GM19025 (cell line): ENCODE measurements around the gene COPS4.
A peak's percentile ranks its signal among the peaks of the same experiment; 100 is the strongest.
"Not testable (repeated sequence)": the region's sequence is repeated elsewhere in the genome, so short reads cannot be mapped to it uniquely, and the experiment has no call there.

Experiments
- ATAC-seq: cut with Tn5 transposase; IDR thresholded peaks from one replicate; pipeline ENCODE4 v1.9.1; 2021; ENCODE audit warnings: mild to moderate bottlenecking, low read depth, moderate library complexity; ENCODE audit not compliant: unreplicated experiment

COPS4 gene

GRCh38 chr4:83034630-83035494 lies at the start of gene COPS4:
COPS4 (plus strand) TSS chr4:83035183; CDS start chr4:83035225, 42 bp downstream.
- ATAC-seq: peak; percentile 99

GRCh38 chr4:82987519-82987918 lies 47.5 kb upstream of the COPS4 start:
- ATAC-seq: not testable (repeated sequence)

DNA sequence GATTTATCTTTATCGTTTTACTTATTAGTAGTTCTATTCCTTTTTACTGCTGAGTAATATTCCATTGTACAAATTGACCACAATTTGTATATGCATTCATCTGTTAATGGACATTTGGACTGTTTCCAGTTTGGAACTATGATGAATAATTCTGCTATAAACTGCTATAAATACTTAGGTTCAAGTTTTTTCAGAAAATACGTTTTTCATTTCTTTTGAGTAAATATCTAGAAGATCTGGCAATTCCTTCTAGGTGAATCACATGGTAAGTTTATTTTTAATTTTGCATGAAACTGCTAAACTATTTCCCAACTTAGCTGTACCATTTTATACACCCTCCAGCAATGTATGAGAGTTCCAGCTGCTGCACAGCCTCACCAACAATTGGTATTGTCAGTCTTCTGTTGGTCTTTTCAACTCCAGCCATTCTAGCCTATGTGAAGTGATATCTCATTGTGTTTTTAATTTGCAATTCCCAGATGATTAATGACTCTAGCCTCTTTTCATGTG lies 46.6 kb upstream of the COPS4 start:
- no peak for ATAC-seq

DNA sequence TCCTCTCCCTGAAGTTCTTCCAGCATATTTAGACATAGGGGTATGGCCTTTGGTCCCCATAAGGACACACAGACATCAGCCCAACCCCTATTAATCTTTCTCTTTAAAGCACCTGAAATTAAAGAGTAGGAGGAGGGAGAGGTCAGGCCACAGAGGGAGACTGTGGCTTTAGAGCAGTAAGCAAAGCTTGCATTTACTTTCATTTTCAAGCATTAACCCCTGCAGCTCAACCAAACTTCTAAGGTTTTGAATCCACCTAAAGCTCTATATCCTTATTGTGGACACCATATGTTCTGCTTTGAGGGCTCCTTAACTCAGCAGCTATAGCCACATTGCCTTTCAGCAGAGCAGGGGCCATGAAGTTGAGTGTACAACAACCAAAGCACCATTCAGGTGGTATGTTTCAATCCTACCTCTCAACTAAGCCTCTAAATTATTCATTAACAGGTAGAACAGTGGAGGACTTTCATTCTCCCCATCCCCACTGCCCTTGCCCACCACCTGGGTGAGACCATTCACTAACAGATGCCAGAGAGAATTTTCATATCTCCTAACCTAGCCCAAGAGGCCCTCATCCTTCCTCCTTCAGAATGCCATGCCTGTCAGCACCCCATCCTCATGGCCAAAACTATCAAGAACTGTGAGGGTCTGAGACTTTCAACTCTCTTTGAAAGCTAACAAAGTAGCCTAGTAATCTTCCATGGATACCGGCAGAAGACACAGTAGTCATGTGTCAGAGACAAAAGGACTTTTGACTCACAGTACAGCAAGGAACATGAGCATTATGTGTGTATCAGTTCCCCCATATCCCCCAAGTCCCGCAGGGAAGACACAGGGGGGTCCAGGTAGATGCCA lies 45.2 kb upstream of the COPS4 start:
- peak; percentile 93 for ATAC-seq

GRCh38 chr4:82994834-82995233 lies 40.1 kb upstream of the COPS4 start:
- ATAC-seq: no peak

DNA sequence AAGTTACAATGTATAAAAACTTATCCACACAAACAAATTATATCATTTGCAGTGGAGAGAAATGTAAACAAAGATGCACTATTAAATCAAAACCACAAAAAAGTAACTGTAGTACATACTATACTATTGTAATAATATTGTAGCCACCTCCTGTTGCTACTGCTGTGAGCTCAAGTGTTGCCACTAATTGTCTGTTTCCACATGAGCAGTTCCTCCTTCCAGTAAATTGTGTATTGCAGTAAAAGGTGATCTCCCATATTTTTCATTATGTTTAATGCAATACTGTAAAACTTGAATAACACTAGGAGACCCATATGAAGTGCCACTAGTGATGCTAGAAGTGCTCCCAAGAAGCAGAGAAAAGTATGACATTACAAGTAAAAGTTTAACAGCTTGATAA lies 36.1 kb upstream of the COPS4 start:
- no peak for ATAC-seq

- no peak for ATAC-seq
Observed at GRCh38 chr4:83002329-83002728, 32.7 kb upstream of the COPS4 start.

GRCh38 chr4:83003044-83003791 lies 31.8 kb upstream of the COPS4 start:
- not testable (repeated sequence) for ATAC-seq

- ATAC-seq: no peak
Observed at GRCh38 chr4:83009529-83009928, 25.5 kb upstream of the COPS4 start.

GRCh38 chr4:83010111-83010521 lies 24.9 kb upstream of the COPS4 start:
- ATAC-seq: no peak

- ATAC-seq: peak; percentile 44
Observed at GRCh38 chr4:83010522-83011318, 24.3 kb upstream of the COPS4 start, which contains the start of gene LIN54. LIN54 (minus strand) TSS chr4:83010823; CDS start chr4:82984844, 25,979 bp downstream.

DNA sequence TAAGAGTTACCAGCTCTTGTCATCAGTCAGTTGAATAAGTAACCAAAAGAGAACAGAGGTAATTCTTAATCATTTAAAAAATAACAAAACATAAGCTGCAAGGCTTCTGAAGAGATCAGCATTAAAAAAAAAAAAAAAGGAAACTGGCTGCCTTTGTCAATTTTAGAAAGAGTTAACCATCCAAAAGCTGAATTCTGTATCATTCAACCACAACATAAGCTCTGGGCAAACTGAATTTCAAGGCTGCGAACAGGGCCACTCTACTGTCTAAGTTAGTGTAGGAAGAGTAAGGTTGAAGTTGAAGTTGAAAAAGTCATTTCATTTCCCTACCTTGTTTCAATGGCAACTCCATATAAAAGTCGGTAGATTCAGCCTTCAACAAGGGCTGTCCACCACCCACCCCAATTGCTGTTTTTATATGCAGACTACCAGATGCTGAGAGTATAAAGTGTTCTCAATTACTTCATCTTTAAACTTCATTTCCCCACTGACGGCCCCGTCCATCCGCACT lies 23.2 kb upstream of the COPS4 start:
- no peak for ATAC-seq

GRCh38 chr4:83012200-83012686 lies 22.7 kb upstream of the COPS4 start:
- peak; percentile 3 for ATAC-seq

DNA sequence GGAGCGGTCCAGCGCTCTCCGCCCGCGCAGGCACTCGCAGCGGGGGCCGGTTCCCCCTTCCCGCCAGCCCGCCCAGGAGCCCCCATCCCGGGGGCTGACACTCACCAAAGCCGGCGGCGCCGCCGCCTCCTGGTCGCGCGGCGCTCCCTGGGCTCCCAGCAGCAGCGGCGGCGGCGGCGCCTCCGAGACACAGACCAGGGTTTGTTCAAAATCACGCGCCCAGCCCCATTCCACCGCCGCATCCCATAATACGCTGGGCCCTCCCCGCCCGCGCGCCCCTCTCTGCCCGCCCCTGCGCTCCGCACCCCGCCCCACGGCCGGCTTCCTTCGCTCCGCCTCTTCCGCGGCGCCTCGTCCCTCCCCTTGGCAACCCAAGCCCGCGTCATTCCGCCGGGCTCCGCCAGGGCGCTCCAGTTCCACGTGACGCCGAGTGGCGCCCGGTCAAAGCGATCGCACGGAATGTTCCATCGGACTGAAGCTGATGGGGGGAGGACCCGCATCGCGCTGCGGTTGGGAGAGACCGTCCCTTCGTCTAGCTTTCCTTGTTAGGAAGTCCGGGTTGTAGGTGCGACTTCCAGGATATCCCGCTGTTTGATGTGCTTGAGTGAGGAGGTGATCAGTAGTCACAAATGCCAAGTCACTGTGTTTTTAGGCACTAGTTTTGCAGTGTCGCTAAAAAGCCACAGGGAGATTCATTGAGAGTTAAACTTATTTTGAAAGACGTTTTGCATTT lies 22.1 kb upstream of the COPS4 start:
- peak; percentile 81 for ATAC-seq

DNA sequence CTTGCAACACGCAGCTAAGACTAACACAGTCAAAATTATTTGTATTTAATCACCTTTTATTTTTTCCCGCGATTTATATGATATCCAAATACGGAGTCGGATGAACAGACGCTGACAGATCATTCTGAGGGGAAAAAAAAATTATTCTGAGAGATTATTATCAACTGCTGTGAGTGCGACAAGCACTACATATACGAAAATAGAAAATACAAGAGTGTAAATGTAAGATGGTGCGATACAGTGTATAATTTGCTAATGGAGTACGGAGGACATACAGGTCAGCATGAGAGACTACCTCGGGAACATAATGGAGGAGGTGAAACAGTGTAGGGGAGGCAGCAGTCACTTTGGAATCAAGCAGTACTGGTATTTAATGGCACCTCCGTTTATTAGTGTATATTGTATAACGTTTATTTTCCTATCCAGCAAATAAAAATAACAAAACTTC lies 21.5 kb upstream of the COPS4 start:
- no peak for ATAC-seq

DNA sequence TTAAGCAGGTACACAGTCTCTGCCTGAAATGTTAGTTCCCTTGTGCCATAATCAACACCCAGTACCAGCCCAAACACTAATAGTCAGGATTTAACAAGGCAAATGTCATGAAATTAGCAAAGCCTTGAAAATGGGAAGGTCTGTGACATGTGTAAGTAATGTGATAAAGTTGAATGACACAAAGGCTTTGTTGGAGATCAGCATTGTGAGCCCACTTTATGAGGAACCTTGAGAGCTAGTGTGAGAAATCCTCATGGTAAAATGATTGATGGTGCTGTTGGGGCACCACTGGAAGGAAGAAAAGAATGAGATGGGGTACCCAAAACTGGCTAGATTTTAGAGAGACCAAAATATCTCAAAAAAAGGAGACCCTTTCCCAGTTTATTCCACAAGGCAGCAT lies 21.1 kb upstream of the COPS4 start:
- ATAC-seq: no peak

GRCh38 chr4:83019794-83020494 lies 15.0 kb upstream of the COPS4 start:
- ATAC-seq: no peak
